Measurements from ENCODE around the gene SAMM50.
A peak's percentile ranks its signal among the peaks of the same experiment; 100 is the strongest.

SAMM50 gene

GRCh38 chr22:43957871-43958270 is 2.6 kb downstream of the SAMM50 start:
- Mint-ChIP-seq H3K4me1 (ENCODE audit: low read depth) (peaks cover 41% of the 10 kb centered on the region), H3K27ac (no peak overlapping the region), H3K27me3 (no peaks in the 10 kb centered on the region), H3K9me3 (ENCODE audit: low read depth) (no peaks in the 10 kb centered on the region), H3K36me3 (no peaks in the 10 kb centered on the region), H3K4me3 (peak overlapping the region; percentile 32)

GRCh38 chr22:43964314-43964857 is 9.1 kb downstream of the SAMM50 start:
- Mint-ChIP-seq H3K36me3 (peaks cover 10% of the 10 kb centered on the region), H3K27ac (no peak overlapping the region), H3K27me3 (no peaks in the 10 kb centered on the region), H3K4me1 (ENCODE audit: low read depth) (peaks cover 6% of the 10 kb centered on the region), H3K4me3 (no peak overlapping the region), H3K9me3 (ENCODE audit: low read depth) (no peaks in the 10 kb centered on the region)

GRCh38 chr22:43967069-43967468 is 11.8 kb downstream of the SAMM50 start:
- H3K9me3 Mint-ChIP-seq (ENCODE audit: low read depth) = no peaks in the 10 kb centered on the region
- peaks cover 2% of the 10 kb centered on the region for H3K4me1 Mint-ChIP-seq (ENCODE audit: low read depth)
- H3K4me3 Mint-ChIP-seq = no peak overlapping the region
- no peaks in the 10 kb centered on the region for H3K27me3 Mint-ChIP-seq
- peaks cover 13% of the 10 kb centered on the region for H3K36me3 Mint-ChIP-seq
- no peak overlapping the region for H3K27ac Mint-ChIP-seq

GRCh38 chr22:43968614-43969013 is 13.4 kb downstream of the SAMM50 start:
- Mint-ChIP-seq H3K4me3 (no peak overlapping the region), H3K27me3 (no peaks in the 10 kb centered on the region), H3K36me3 (peaks cover 11% of the 10 kb centered on the region), H3K4me1 (ENCODE audit: low read depth) (peaks cover 2% of the 10 kb centered on the region), H3K9me3 (ENCODE audit: low read depth) (no peaks in the 10 kb centered on the region), H3K27ac (no peak overlapping the region)

GRCh38 chr22:43969021-43969878 is 14.0 kb downstream of the SAMM50 start:
- H3K27me3 Mint-ChIP-seq = no peaks in the 10 kb centered on the region
- no peak overlapping the region for H3K27ac Mint-ChIP-seq

GRCh38 chr22:43969989-43970755 is 14.9 kb downstream of the SAMM50 start:
- Mint-ChIP-seq H3K27me3 (no peaks in the 10 kb centered on the region), H3K4me1 (ENCODE audit: low read depth) (peaks cover 2% of the 10 kb centered on the region), H3K9me3 (ENCODE audit: low read depth) (no peaks in the 10 kb centered on the region), H3K27ac (no peak overlapping the region), H3K4me3 (no peak overlapping the region), H3K36me3 (peaks cover 11% of the 10 kb centered on the region)

More at GRCh38 chr22:43969021-43969878, 14.0 kb downstream of the SAMM50 start:
- Mint-ChIP-seq H3K36me3 (peaks cover 11% of the 10 kb centered on the region), H3K4me3 (no peak overlapping the region), H3K4me1 (ENCODE audit: low read depth) (peaks cover 2% of the 10 kb centered on the region), H3K9me3 (ENCODE audit: low read depth) (no peaks in the 10 kb centered on the region)

GRCh38 chr22:43971112-43971511 is 15.9 kb downstream of the SAMM50 start:
- peaks cover 11% of the 10 kb centered on the region for H3K36me3 Mint-ChIP-seq

GRCh38 chr22:43972931-43973462 is 17.8 kb downstream of the SAMM50 start:
- peaks cover 5% of the 10 kb centered on the region for H3K36me3 Mint-ChIP-seq
- H3K9me3 Mint-ChIP-seq (ENCODE audit: low read depth) = no peaks in the 10 kb centered on the region
- H3K27ac Mint-ChIP-seq = no peak overlapping the region
- no peaks in the 10 kb centered on the region for H3K4me1 Mint-ChIP-seq (ENCODE audit: low read depth)
- no peak overlapping the region for H3K4me3 Mint-ChIP-seq
- no peaks in the 10 kb centered on the region for H3K27me3 Mint-ChIP-seq

More at GRCh38 chr22:43971112-43971511, 15.9 kb downstream of the SAMM50 start:
- Mint-ChIP-seq H3K4me3 (no peak overlapping the region), H3K9me3 (ENCODE audit: low read depth) (no peaks in the 10 kb centered on the region), H3K27ac (no peak overlapping the region), H3K4me1 (ENCODE audit: low read depth) (peaks cover 2% of the 10 kb centered on the region), H3K27me3 (no peaks in the 10 kb centered on the region)

GRCh38 chr22:43974028-43974545 is 18.8 kb downstream of the SAMM50 start:
- Mint-ChIP-seq H3K9me3 (ENCODE audit: low read depth) (no peaks in the 10 kb centered on the region), H3K4me1 (ENCODE audit: low read depth) (no peaks in the 10 kb centered on the region), H3K27me3 (no peaks in the 10 kb centered on the region), H3K27ac (no peak overlapping the region), H3K36me3 (peaks cover 3% of the 10 kb centered on the region), H3K4me3 (no peak overlapping the region)

- Mint-ChIP-seq H3K4me1 (ENCODE audit: low read depth) (no peaks in the 10 kb centered on the region), H3K9me3 (ENCODE audit: low read depth) (no peaks in the 10 kb centered on the region)
Observed at GRCh38 chr22:43975041-43975440, 19.8 kb downstream of the SAMM50 start.

GRCh38 chr22:43976861-43977795 is 21.9 kb downstream of the SAMM50 start:
- Mint-ChIP-seq H3K36me3 (no peaks in the 10 kb centered on the region), H3K9me3 (ENCODE audit: low read depth) (no peaks in the 10 kb centered on the region), H3K27me3 (no peaks in the 10 kb centered on the region), H3K27ac (no peak overlapping the region), H3K4me3 (no peak overlapping the region), H3K4me1 (ENCODE audit: low read depth) (no peaks in the 10 kb centered on the region)

More at GRCh38 chr22:43975041-43975440, 19.8 kb downstream of the SAMM50 start:
- H3K4me3 Mint-ChIP-seq = no peak overlapping the region
- H3K27ac Mint-ChIP-seq = no peak overlapping the region
- H3K27me3 Mint-ChIP-seq = no peaks in the 10 kb centered on the region
- H3K36me3 Mint-ChIP-seq = no peaks in the 10 kb centered on the region

GRCh38 chr22:43978558-43978957 is 23.3 kb downstream of the SAMM50 start:
- no peaks in the 10 kb centered on the region for H3K27me3 Mint-ChIP-seq
- H3K4me1 Mint-ChIP-seq (ENCODE audit: low read depth) = no peaks in the 10 kb centered on the region
- no peaks in the 10 kb centered on the region for H3K9me3 Mint-ChIP-seq (ENCODE audit: low read depth)
- no peaks in the 10 kb centered on the region for H3K36me3 Mint-ChIP-seq
- H3K4me3 Mint-ChIP-seq = no peak overlapping the region
- H3K27ac Mint-ChIP-seq = no peak overlapping the region

- no peak overlapping the region for H3K27ac Mint-ChIP-seq
- no peaks in the 10 kb centered on the region for H3K27me3 Mint-ChIP-seq
- H3K36me3 Mint-ChIP-seq = no peaks in the 10 kb centered on the region
- H3K4me1 Mint-ChIP-seq (ENCODE audit: low read depth) = no peaks in the 10 kb centered on the region
- H3K4me3 Mint-ChIP-seq = no peak overlapping the region
- H3K9me3 Mint-ChIP-seq (ENCODE audit: low read depth) = no peaks in the 10 kb centered on the region
Observed at GRCh38 chr22:43980579-43980978, 25.3 kb downstream of the SAMM50 start.

GRCh38 chr22:43980996-43981395 is 25.8 kb downstream of the SAMM50 start:
- Mint-ChIP-seq H3K27ac (no peak overlapping the region), H3K27me3 (no peaks in the 10 kb centered on the region), H3K4me3 (no peak overlapping the region), H3K4me1 (ENCODE audit: low read depth) (no peaks in the 10 kb centered on the region), H3K36me3 (no peaks in the 10 kb centered on the region), H3K9me3 (ENCODE audit: low read depth) (no peaks in the 10 kb centered on the region)
